ENCODE results near the gene SLC47A2.

The SLC47A2 gene

GRCh38 chr17:19747829-19748806, 31.7 kb upstream of the SLC47A2 start, which contains the start of gene ALDH3A1:
Gene ALDH3A1 (minus strand): TSS chr17:19748298. CDS start chr17:19745129, 3,169 bp downstream.
- DNase-seq (ENCODE audit: extremely low read depth in 1 of 2, low read depth in 1 of 2), result no peak

- no peak for DNase-seq (ENCODE audit: extremely low read depth in 1 of 2, low read depth in 1 of 2)
Measured at GRCh38 chr17:19747159-19747719, 30.9 kb upstream of the SLC47A2 start.

- DNase-seq (ENCODE audit: extremely low read depth in 1 of 2, low read depth in 1 of 2), result no peak
Measured at GRCh38 chr17:19746517-19746916, 30.1 kb upstream of the SLC47A2 start.

- peak; percentile 72 to 82 for DNase-seq (ENCODE audit: extremely low read depth in 1 of 2, low read depth in 1 of 2)
Measured at GRCh38 chr17:19744922-19745757, 28.8 kb upstream of the SLC47A2 start.

- no peak for DNase-seq (ENCODE audit: extremely low read depth in 1 of 2, low read depth in 1 of 2)
Measured at GRCh38 chr17:19744492-19744891, 28.1 kb upstream of the SLC47A2 start.

- DNase-seq (ENCODE audit: extremely low read depth in 1 of 2, low read depth in 1 of 2), result no peak
Measured at GRCh38 chr17:19743101-19744100, 27.0 kb upstream of the SLC47A2 start.

GRCh38 chr17:19742495-19742894, 26.1 kb upstream of the SLC47A2 start:
- no peak for DNase-seq (ENCODE audit: extremely low read depth in 1 of 2, low read depth in 1 of 2)

- no peak for DNase-seq (ENCODE audit: extremely low read depth in 1 of 2, low read depth in 1 of 2)
Measured at GRCh38 chr17:19741832-19742457, 25.6 kb upstream of the SLC47A2 start.

- DNase-seq (ENCODE audit: extremely low read depth in 1 of 2, low read depth in 1 of 2), result no peak
Measured at GRCh38 chr17:19740933-19741332, 24.5 kb upstream of the SLC47A2 start.

GRCh38 chr17:19739241-19740201, 23.1 kb upstream of the SLC47A2 start:
- no peak for DNase-seq (ENCODE audit: extremely low read depth in 1 of 2, low read depth in 1 of 2)

- DNase-seq (ENCODE audit: extremely low read depth in 1 of 2, low read depth in 1 of 2), result no peak
Measured at GRCh38 chr17:19738757-19739156, 22.4 kb upstream of the SLC47A2 start.

- no peak for DNase-seq (ENCODE audit: extremely low read depth in 1 of 2, low read depth in 1 of 2)
Measured at GRCh38 chr17:19738073-19738449, 21.7 kb upstream of the SLC47A2 start.

- DNase-seq (ENCODE audit: extremely low read depth in 1 of 2, low read depth in 1 of 2), result no peak
Measured at GRCh38 chr17:19737305-19738072, 21.1 kb upstream of the SLC47A2 start.

GRCh38 chr17:19736071-19736470, 19.7 kb upstream of the SLC47A2 start:
- no peak for DNase-seq (ENCODE audit: extremely low read depth in 1 of 2, low read depth in 1 of 2)

GRCh38 chr17:19733953-19734526, 17.7 kb upstream of the SLC47A2 start:
- DNase-seq (ENCODE audit: extremely low read depth in 1 of 2, low read depth in 1 of 2), result no peak

GRCh38 chr17:19731626-19732025, 15.2 kb upstream of the SLC47A2 start:
- no peak for DNase-seq (ENCODE audit: extremely low read depth in 1 of 2, low read depth in 1 of 2)

GRCh38 chr17:19730843-19731242, 14.5 kb upstream of the SLC47A2 start:
- no peak for DNase-seq (ENCODE audit: extremely low read depth in 1 of 2, low read depth in 1 of 2)

All from stimulated activated CD8-positive, alpha-beta memory T cell treated with anti-CD3 and anti-CD28 coated beads, Interleukin-7, amount 100 ng/mL, for 48 hours (primary cell).